Fibroblast of mammary gland (primary cell): Measurements from ENCODE around the gene PSMA6.
"Not testable (repeated sequence)": the region's sequence is repeated elsewhere in the genome, so short reads cannot be mapped to it uniquely, and the experiment has no call there.

ENCODE experiments used
- DNase-seq: peaks from one replicate; pipeline ENCODE4 v3.0.0-alpha.2; 2010; ENCODE audit warnings: low read depth
- H3K4me3 ChIP-seq: 2 replicates; pipeline ENCODE4 v1.5.1; 2011; ENCODE audit warnings: low read depth, mild to moderate bottlenecking, low read length, moderate library complexity; ENCODE audit not compliant: control insufficient read depth
- CTCF ChIP-seq: conservative IDR thresholded peaks from 2 replicates; pipeline ENCODE4 v1.5.1; 2011; ENCODE audit warnings: low read depth, low read length, inconsistent platforms; ENCODE audit not compliant: control insufficient read depth, insufficient read depth

Gene PSMA6

DNA sequence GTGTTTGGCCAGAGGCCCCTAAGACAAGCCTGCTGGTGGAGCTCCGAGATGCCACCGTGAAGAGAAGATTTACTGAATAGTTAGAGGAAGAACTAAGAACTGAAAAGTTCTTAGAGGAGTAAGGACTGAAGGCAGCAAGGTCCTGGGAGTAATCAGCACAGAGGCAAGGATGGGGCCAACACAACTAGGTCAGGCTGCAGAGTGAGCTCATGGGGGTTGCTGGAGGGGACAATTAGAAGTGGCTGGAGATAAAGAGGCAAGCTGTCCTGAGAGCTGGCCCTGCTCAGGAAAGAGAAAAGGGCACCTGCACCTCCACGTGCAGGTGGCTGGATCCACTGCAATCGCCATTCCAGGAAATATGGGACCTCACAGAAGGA is 59.7 kb downstream of the PSMA6 start:
- TF ChIP-seq CTCF, result no peak
- no peak overlapping the region for H3K4me3 ChIP-seq
- no peak for DNase-seq

DNA sequence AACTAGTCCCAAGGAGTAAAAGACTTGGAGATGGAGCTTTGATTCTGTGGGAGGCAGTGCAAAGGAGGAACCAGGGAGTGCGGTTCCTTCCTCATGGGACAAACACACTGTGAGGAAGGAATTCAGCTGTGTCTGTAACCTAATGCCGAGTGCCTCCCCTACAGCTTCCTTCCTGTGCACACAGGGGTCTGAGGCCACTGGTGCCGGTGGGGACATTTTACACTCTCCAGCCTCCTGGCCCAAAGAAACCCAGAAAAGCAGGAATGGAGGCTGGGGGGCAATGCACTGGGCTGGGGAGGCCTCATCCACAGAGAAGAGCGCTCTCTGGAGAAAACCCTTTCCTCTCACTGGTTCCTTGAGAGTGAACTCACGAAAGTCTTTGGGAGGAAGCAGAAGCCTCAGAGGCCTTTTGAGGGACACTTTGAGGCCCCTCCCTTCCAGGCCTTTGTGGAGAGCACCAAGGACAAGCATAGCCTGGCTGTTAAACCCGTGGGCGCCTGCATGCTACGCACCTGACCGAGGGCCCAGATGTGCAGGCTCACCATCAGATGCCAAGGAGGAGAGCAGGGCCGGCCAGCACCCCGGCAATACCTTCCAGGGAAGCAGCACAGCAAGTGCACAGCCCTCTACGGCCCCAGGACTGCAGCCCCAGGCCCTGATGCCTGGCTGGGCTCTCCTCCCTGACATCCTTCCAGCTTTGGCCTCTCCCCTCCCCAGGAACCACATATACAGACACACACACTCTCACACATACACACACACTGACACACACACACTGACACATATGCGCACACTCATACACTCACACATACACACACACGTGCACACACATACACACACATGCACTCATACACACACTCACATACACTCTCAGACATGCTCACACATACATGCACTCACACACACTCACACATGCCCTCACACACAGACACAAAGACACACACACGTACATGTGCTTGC is 60.4 kb downstream of the PSMA6 start:
- no peak overlapping the region for H3K4me3 ChIP-seq
- TF ChIP-seq CTCF, result no peak
- no peak for DNase-seq

GRCh38 chr14:35353409-35354172 is 61.4 kb downstream of the PSMA6 start:
- TF ChIP-seq CTCF, result no peak
- H3K4me3 ChIP-seq, result no peak overlapping the region
- DNase-seq, result no peak

DNA sequence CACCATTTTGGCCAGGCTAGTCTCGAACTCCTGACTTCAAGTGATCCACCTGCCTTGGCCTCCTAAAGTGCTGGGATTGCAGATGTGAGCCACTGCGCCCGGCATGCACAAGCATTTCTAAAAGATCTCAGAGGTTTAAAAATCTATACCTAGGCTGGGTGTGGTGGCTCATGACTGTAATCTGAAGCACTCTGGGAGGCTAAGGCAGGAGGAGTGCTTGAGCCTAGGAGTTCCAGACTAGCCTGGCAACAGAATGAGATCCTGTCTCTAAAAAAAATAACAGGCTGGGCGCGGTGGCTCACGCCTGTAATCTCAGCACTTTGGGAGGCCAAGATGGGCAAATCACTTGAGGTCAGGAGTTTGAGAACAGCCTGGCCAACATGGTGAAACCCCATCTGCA is 63.1 kb downstream of the PSMA6 start:
- not testable (repeated sequence) for DNase-seq

DNA sequence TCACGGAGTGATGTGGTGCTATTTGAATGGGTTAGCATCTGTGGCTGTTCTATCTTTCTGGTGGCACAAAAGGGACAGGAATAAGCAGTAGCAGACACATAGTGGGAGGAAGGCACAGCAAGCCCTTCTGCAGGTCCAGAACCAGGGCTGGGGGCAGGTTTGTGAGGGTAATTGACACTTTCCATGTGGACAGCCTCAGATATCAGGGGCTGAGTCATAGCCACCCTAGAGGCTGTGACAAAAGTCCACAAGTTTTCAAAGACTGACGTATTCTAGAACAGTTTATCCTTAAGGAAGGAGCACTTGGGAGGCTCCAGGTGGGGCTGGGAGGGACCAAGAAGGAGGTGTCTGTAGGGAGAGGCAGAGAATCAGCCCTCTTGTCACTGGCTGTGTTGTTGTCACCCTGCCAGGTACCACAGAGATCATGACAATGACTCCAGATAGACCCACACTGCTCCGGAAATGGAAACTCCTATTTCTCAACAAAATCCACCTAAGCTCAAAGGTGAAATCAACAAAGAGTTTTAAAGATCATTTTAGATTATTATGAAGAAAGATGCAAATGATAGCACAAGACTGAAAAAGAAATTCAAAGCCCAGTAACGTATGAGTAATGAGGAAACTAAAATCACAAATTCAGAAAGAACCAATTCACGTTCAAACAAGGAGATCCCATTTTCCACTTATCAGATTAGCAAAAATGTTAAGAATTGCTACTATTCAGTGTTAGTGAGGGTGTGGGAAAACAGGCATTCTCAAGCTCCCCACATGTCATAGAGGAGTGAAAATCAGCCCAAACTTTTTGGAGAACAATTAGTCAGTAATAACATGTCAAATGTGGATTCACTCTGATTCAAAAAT is 64.0 kb downstream of the PSMA6 start:
- H3K4me3 ChIP-seq, result no peak overlapping the region
- TF ChIP-seq CTCF, result no peak
- DNase-seq, result no peak

More for the DNA sequence above, 63.1 kb downstream of the PSMA6 start:
- H3K4me3 ChIP-seq, result not testable (repeated sequence)

DNA sequence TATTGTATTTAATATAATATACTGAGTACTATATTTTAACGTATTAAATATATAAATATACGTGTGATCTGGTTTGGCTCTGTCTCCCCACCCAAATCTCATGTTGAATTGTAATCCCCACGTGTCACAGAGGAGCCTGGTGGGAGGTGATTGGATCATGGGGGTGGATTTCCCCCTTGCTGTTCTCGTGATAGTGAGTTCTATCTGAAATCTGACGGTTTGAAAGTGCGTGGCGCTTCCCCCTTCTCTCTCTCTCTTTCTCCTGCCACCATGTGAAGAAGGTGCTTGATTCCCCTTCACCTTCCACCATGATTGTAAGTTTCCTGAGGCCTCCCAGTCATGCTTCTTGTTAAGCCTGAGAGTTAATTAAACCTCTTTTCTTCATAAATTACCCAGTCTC is 67.5 kb downstream of the PSMA6 start:
- DNase-seq, H3K4me3 ChIP-seq: not testable (repeated sequence)

DNA sequence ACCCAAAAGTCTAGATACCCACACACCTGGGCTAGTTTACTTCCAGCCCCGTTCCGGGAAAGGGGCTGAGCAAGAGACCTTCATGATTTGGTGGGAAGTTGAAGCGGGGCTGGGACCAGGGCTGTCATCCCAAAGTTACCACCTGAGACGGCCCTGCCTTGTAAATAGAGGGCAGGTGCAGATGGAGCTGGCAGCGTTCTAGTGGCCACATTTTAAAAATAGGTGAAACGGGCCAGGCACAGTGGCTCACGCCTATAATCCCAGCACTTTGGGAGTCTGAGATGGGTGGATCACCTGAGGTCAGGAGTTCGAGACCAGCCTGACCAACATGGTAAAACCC is 68.9 kb downstream of the PSMA6 start:
- DNase-seq, result no peak
- H3K4me3 ChIP-seq, result no peak overlapping the region
- no peak for TF ChIP-seq CTCF
